Globus pallidus (tissue), 1 donor: ENCODE results near the gene IL2RA.

Experiments
- DNase-seq: peaks from one replicate; pipeline ENCODE4 v3.0.0-alpha.2; 2015; ENCODE audit warnings: low spot score

IL2RA gene

GRCh38 chr10:6038071-6038631 is 24.0 kb downstream of the IL2RA start:
- no peak for DNase-seq

DNA sequence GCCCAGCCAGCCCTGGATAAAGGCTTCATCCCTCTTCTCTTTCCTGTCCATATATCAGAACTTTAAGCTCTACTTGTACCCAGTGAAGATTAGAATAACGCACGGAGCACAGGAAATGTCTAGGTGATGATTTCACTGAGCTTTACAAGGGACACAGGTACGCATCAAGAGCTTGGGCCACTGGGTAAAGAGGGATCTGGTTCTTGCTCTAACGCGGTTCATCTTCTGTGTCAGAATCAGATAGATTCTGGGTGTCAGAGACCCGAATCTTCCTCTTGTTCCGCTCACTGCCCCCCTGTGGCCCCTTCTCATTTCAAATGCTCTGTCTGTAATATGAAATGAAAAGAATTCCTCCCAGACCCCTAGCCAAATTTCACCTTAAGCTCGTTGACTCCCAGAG is 24.7 kb downstream of the IL2RA start:
- DNase-seq = no peak

DNA sequence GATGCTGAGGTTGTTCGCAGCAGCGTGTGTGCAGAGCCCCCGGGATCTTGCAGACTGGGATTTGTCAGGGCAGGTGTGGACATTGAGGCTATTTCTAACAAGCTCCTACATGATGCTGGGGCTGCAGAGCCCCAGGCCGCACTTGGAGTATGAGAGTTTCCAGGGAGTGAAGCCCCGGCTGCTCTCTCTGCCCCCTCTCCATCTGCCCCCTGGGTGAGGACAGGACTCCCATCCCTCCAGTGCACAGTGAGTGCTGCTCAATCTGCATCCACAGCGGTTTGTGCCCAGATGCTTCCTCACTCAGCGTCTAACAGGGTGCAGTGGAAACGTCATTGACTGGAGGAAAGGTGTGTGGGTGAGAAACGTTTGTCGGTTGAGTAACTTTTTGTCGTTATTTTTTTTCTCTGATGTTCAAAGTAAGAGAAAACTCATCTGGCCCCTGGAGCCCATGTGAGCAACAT is 25.3 kb downstream of the IL2RA start:
- no peak for DNase-seq

GRCh38 chr10:6035931-6036575 is 26.1 kb downstream of the IL2RA start:
- no peak for DNase-seq

DNA sequence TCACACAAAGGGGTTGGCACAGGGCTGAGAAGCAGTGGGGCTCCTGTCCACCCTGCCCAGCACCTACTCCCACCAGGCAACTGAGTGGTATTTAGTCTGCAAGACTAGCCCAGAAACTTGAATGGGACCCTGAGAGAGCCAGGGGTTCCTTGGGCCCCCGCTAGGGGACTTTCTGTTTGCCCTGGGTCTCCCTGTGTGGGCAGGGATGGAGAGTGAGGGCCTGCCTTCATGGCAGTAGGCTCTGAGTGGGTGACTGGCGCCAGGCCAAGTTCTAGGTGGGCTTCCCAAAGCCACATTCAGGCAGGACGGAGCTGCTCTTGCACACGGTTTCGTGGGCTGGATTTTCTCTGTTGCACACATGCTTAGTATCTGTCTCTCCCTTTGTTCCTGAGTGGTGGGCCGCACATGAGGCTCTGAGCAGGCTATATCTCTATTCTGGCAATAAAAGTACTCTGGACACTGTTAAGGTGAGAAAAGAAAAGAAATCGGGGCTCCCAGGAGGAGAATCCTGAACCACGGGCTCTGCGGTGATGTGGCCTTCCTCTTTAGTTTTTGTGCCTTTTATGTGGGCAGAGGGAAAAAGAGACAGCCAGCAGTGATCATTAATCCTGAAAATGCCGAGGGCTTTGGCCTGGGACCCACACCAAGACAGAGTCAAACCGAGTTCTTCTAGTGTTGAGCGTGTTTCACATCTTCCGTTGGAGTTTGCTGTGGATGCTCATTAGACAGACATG is 26.9 kb downstream of the IL2RA start:
- no peak for DNase-seq

- no peak for DNase-seq
These were observed 27.8 kb downstream of the IL2RA start for GRCh38 chr10:6034371-6034770.

- DNase-seq = peak; percentile 15
These were observed 28.2 kb downstream of the IL2RA start for GRCh38 chr10:6033954-6034353.

DNA sequence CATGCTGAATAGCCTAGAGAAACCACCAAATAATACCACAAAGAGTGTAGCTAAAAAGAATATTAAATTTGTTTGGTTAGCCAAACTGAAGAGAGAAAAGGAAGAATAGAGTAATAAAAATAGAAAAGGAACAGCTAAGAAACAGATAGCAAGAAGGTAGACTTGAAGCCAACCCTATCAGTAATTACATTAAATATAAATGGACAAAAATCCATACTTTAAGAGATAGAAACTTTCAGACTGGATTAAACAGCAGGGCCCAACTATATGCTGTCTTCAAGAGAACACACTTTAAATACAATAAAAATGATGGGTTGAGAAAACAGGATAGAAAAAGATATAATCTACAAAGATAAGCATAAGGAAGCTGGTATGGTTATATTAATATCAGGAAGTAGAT is 31.2 kb downstream of the IL2RA start:
- DNase-seq = no peak

- no peak for DNase-seq
These were observed 31.9 kb downstream of the IL2RA start for GRCh38 chr10:6030217-6030616.

DNA sequence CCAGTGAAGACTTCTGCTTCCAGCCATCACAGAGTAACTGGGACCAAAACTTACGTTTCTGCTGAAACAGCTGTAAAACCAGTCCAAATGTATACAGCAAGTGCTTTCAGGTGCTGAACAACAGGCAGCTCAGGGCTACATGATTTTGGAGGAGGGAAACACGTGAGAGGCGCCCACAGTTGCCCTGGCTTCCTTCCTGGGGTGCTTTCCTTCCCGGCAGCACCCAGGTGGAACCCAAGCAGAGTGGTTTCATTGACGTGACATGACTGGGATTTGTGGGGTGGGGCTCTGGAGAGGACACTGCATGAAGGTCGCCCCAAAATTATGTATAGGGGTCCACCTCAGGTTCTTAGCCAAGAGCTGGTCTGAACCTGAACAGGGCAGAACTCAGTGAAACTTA is 34.2 kb downstream of the IL2RA start:
- DNase-seq = no peak

- DNase-seq = no peak
These were observed 36.4 kb downstream of the IL2RA start for GRCh38 chr10:6025683-6026255.

- no peak for DNase-seq
These were observed 37.9 kb downstream of the IL2RA start for GRCh38 chr10:6024334-6024682.

GRCh38 chr10:6023661-6024333 is 38.4 kb downstream of the IL2RA start:
- DNase-seq = peak; percentile 22

DNA sequence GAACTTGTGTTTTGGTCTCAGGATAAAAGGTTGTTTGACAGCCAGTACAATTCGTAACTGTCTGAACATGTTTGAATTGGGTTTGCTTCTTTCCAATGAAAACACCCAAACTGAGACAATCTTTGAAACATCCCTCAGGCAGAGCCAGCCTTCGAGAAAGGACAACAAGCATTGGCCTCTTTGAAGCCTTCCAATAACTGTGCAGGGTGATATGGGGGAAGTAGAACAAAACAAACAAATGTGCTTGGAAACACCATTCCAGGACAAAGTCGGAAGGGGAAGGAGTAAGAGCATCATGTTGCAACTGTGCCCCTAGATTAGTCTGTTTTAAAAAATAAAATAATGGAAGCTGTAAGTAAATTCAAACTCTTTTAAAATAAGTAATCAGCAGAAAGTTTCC is 39.5 kb downstream of the IL2RA start:
- no peak for DNase-seq

GRCh38 chr10:6020826-6021225 is 41.3 kb downstream of the IL2RA start:
- DNase-seq = peak; percentile 20

- no peak for DNase-seq
These were observed 42.4 kb downstream of the IL2RA start for GRCh38 chr10:6019796-6020195.

DNA sequence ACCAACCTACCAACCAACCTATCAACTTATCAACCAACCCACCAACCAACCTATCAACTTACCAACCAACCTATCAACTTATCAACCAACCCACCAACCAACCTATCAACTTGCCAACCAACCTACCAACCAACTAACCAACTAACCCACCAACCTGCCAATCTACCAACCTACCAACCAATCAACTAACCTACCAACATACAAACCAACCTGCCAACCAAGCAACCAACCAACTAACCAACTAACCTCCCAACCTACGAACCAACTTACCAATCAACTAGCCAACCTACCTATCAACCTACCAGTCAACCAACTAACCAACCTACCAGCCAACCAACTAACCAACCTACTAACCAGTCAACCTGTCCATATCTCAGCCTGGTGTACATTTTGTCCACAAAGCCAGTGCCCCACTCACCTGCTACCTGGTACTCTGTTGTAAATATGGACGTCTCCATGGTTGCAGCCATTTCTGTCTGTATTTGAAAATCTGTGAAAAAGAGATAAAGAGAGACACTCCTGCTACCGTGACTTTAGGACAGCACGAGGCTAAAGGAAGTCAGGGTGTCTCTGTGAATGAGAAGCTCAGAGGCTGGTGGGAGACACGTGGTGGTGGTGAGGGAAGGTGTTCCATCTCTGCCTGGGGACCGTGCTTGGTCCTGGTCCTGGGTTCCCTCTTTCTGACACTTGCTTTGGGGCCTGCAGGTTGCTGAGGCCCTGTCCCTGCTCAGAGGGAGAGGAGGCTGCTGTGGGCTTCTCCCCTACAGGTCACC is 43.0 kb downstream of the IL2RA start:
- DNase-seq = no peak

DNA sequence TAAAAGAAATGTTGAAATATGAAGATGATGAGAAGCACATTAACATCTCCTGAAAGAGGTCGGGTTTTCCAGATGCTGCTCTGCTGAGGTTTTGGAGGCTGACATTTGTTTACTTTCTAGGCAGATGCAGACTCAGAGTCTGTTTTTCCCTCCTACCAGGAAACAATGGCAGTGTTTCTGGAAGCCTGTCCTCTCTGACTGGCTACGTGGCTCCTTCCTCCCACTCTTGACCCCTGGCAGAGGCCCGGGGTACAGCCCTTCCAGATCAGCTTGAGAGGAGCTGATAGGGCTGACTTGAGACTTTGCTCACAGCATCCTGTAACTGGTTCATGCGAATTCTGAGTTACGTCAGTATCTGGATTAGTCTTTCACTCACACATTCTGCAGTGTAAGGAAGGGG is 43.7 kb downstream of the IL2RA start:
- DNase-seq = no peak

DNA sequence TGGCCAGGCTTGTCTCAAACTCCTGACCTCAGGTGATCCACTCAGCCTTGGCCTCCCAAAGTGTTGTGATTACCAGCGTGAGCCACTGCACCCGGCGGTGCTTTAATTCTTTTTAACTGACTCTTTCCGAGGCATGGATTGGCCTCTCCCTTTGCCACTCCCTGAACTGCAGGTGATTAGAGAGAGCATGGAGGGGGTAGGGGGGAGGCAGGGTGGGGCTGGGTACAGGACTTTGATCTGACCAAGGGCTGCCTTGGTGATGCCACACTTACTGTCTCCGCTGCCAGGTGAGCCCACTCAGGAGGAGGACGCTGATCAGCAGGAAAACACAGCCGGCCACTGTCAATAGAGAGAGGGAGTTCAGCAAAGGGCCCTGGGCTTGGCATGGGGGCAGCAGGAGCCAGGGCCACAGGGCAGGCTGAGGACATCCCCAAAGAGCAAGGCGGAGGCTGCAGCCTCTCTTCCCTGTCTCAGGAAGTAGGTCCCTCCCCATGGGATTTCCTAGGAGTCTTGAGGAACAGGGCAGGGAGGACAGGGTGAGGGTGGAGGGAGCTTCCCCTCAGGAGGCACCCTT is 44.3 kb downstream of the IL2RA start:
- DNase-seq = no peak

DNA sequence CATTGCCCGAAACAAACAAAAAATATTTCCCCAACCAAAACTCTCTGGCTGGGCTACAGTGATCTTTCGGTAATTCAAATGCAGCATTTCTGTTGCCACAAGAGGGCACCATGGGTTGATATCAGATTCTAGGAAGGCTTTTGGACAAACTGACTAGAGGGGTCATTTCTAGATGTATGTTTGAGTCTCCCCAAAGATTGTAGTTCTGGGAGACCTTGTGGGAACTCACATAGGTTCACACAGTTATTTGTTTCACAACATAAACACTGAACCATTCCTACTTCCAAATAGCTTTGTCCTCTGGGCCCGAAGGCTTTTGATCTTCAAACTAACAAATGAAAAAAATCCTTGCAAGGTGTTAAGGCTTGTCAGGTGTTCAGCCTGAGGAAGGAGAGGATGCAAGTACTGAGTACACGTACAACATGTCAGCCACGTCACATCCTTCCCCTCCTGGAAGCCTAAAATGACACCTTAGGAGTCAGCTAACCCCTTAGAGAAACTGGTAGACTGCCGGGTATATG is 47.9 kb downstream of the IL2RA start:
- peak; percentile 41 for DNase-seq
